Gastrocnemius medialis (tissue), 4 donors: ENCODE results near the gene KLLN.

ENCODE experiments used
- CTCF ChIP-seq, 5 experiments: fragments of 450-650 bp in 3 of 5; fragments of 200-600 bp in 2 of 5; sonication (generic) in 2 of 5; IDR thresholded peaks in 4 of 5; conservative IDR thresholded peaks in 1 of 5; 1 replicate in 4 of 5; 2 replicates in 1 of 5; pipeline ENCODE4 v1.5.1; 2016 to 2019; ENCODE audit warnings: antibody characterized with exemption in 5 of 5, mild to moderate bottlenecking in 3 of 5, moderate library complexity in 3 of 5
- POLR2A ChIP-seq, 2 donors: fragments of 450-650 bp; IDR thresholded peaks; one replicate each; pipeline ENCODE4 v1.6.1; 2017; ENCODE audit warnings: antibody characterized with exemption in 2 of 2, mild to moderate bottlenecking in 2 of 2, moderate library complexity in 2 of 2

- no peak for TF ChIP-seq CTCF (IDR thresholded peaks at IDR 0.05 in 4 of 5, conservative IDR thresholded peaks at IDR 0.05 in 1 of 5)
- no peak for TF ChIP-seq POLR2A (IDR thresholded peaks at IDR 0.05)
These were observed 10.3 kb upstream of the KLLN start for GRCh38 chr10:87873656-87874055.
